Panc1 (cell line): ENCODE results near the gene LDLRAD4. TPM values are rescaled to one million over a fixed set of nuclear protein-coding genes. Genes with fewer than 3 reads are reported as not detected.
A peak's percentile ranks its signal among the peaks of the same experiment; 100 is the strongest.

ENCODE experiments used
- ATAC-seq: fragments of 200-7000 bp; cut with Tn5 transposase; 2 replicates; pipeline ENCODE4 v1.9.1; 2020; ENCODE audit warnings: mild to moderate bottlenecking, moderate library complexity
- Bru-seq: library from RNA; stranded (reverse); fragments of 400-500 nt; gene quantifications from one replicate; lab custom pipeline; 2021; lab: Mats Ljungman, UMichigan
- BruChase-seq, 2 experiments: library from RNA; stranded (reverse); fragments of 400-500 nt; gene quantifications; one replicate each; lab custom pipeline; 2021; lab: Mats Ljungman, UMichigan
- BruUV-seq: library from RNA; stranded (reverse); fragments of 400-500 nt; replicated peaks from 2 replicates; lab custom pipeline; 2021; lab: Mats Ljungman, UMichigan
- CTCF ChIA-PET: fragments of 300-600 bp; sonication (Branson Sonifier 250); formaldehyde crosslinking; loops from one replicate; lab custom pipeline; 2022; ENCODE audit warnings: antibody characterized with exemption; lab: Charles Lee
- POLR2A ChIA-PET: fragments of 300-600 bp; sonication (Branson Sonifier 250); formaldehyde crosslinking; loops from one replicate; lab custom pipeline; 2022; ENCODE audit warnings: antibody characterized with exemption; lab: Charles Lee
- DNase-seq: peaks from one replicate; pipeline ENCODE4 v3.0.0-alpha.2; 2010; ENCODE audit warnings: low read depth, low spot score
- H3K27ac ChIP-seq: 2 replicates; pipeline ENCODE4 v1.5.1; 2011; ENCODE audit warnings: mild to moderate bottlenecking, low read length, inconsistent platforms
- H3K27me3 ChIP-seq: fragments of 200-500 bp; sonication (Bioruptor generic); 2 replicates; pipeline ENCODE4 v1.6.0; 2014; ENCODE audit warnings: low read length, inconsistent platforms; ENCODE audit not compliant: control insufficient read depth, insufficient read depth
- H3K36me3 ChIP-seq: fragments of 200-500 bp; sonication (Bioruptor generic); 2 replicates; pipeline ENCODE4 v1.5.1; 2014; ENCODE audit warnings: inconsistent platforms, mild to moderate bottlenecking, low read length, moderate library complexity; ENCODE audit not compliant: control insufficient read depth, insufficient read depth
- H3K4me1 ChIP-seq: 2 replicates; pipeline ENCODE4 v1.5.1; 2011; ENCODE audit warnings: inconsistent platforms, mild to moderate bottlenecking, low read length, moderate library complexity; ENCODE audit not compliant: control insufficient read depth, insufficient read depth
- H3K4me3 ChIP-seq, 2 experiments: 2 replicates each; pipeline ENCODE4 v1.5.1; 2011 to 2012; ENCODE audit warnings: low read depth in 2 of 2, low read length in 2 of 2, mild to moderate bottlenecking in 2 of 2, inconsistent platforms in 1 of 2, moderate library complexity in 1 of 2
- H3K9me3 ChIP-seq: fragments of 200-500 bp; sonication (Bioruptor generic); 2 replicates; pipeline ENCODE4 v1.5.1; 2014; ENCODE audit warnings: low read depth, mild to moderate bottlenecking, inconsistent platforms, low read length, moderate library complexity; ENCODE audit not compliant: control insufficient read depth, insufficient read depth
- POLR2AphosphoS5 ChIP-seq: IDR thresholded peaks from 2 replicates; pipeline ENCODE4 v1.6.1; 2012; ENCODE audit warnings: mild to moderate bottlenecking, low read depth, low read length, moderate library complexity
- SIN3A ChIP-seq: IDR thresholded peaks from 2 replicates; pipeline ENCODE4 v1.6.1; 2012; ENCODE audit warnings: low read depth, mild to moderate bottlenecking, low read length, moderate library complexity, borderline replicate concordance; ENCODE audit not compliant: insufficient read depth
- TCF7L2 ChIP-seq: IDR thresholded peaks from 2 replicates; pipeline ENCODE4 v1.6.1; 2011; ENCODE audit warnings: mild to moderate bottlenecking, low read depth, low read length, inconsistent platforms
- in situ Hi-C: cut with HindIII; loops from 2 replicates; pipeline ENCODE4 v1.10.0; 2016; ENCODE audit warnings: low sequenced_read_pairs, low pct_unique_long_range_greater_than_20kb
- intact Hi-C: fragments of 100-400 bp; cut with micrococcal nuclease; formaldehyde crosslinking; loops from one replicate; pipeline ENCODE4 v1.10.0; 2022; ENCODE audit not compliant: unreplicated experiment
- long read RNA-seq: library from polyadenylated mRNA; unstranded; transcript quantifications from one replicate; pipeline ENCODE4 v2.0.0, GENCODE V29; 2021; ENCODE audit not compliant: unreplicated experiment
- polyA plus RNA-seq: library from polyadenylated mRNA; unstranded; fragments of >200 nt; gene quantifications from one replicate; pipeline ENCODE4 v1.2.1, GENCODE V29; 2012; ENCODE audit warnings: missing spikeins; ENCODE audit not compliant: insufficient read length
- total RNA-seq: library from RNA; stranded (reverse); gene quantifications from one replicate; pipeline ENCODE4 v1.2.1, GENCODE V29; 2021; ENCODE audit not compliant: unreplicated experiment
- TF ChIP-seq, protein P1 (sequence below), 2 experiments: IDR thresholded peaks; 2 replicates each; pipeline ENCODE4 v1.6.1; 2011 to 2012; ENCODE audit warnings: low read depth in 2 of 2, control low read depth in 1 of 2, low read length in 1 of 2, mild to moderate bottlenecking in 1 of 2, moderate library complexity in 1 of 2; ENCODE audit not compliant: insufficient read depth in 1 of 2
- TF ChIP-seq, protein P2 (sequence below): fragments of 450-650 bp; IDR thresholded peaks from 2 replicates; pipeline ENCODE4 v1.5.1; 2017; ENCODE audit warnings: mild to moderate bottlenecking

LDLRAD4 gene
- total RNA-seq (0.28 TPM), Bru-seq, nascent RNA (percentile 17 among the genes with signal in this experiment), BruChase-seq, experiment 1, labeled RNA remaining after a 2-hour chase (percentile 17 among the genes with signal in this experiment), BruChase-seq, experiment 2, labeled RNA remaining after a 6-hour chase (percentile 17 among the genes with signal in this experiment)
- polyA plus RNA-seq = 0.50 TPM
- long read RNA-seq = 0 reads

DNA sequence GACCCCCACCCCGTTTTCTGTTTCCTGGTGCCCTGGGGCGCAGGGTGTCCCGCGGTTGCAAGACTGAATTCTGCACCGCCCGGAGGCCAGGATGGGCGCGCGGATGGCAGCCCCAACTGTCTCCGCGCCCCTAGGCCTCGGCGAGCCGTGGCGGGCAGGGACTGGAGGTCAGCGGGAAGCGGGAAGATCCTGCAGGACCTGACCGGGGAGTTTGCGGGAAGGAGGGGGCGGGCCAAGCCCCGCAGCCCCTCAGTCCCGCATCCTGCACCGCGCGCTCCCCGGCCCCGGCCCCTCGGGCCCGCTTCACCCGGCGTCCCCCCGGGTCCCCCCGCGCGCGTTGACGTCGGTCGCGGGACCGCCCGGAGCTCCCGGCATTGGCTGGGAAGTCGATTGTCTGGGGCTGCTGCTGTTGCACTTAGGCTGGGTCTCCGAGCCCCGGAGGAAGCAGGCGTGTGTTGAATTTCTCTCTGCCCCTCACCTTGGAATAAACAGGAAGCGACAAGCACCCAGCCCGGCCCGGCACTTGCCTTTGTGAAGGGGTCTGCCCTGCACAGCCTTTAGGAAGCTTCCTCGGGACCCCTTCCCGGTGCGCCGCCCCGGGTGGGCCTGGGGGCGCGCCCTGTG, at the start of gene LDLRAD4:
Gene LDLRAD4, plus strand, starts transcription at position 393 of the 624 bp plus-strand sequence.
- intact Hi-C loops (loop anchor here (5.0 to 10.0 kb wide), 2 partner anchors 64 to 314 kb away; no protein-coding TSS in a partner anchor), in situ Hi-C loops (no loop called here)
- DNase-seq (no peak), ATAC-seq (no peak)
- Histone ChIP-seq H3K27me3 (peaks cover 31% of the 10 kb centered on the region), H3K27ac (no peak within 1 kb of the TSS), H3K36me3 (no peaks in the 10 kb centered on the region), H3K4me3 (peak within 1 kb of the TSS; percentile 29 to 39; a peak in 3 of 4 replicates), H3K9me3 (no peaks in the 10 kb centered on the region), H3K4me1 (peaks cover 3% of the 10 kb centered on the region)
- TF ChIP-seq, protein P1, sequence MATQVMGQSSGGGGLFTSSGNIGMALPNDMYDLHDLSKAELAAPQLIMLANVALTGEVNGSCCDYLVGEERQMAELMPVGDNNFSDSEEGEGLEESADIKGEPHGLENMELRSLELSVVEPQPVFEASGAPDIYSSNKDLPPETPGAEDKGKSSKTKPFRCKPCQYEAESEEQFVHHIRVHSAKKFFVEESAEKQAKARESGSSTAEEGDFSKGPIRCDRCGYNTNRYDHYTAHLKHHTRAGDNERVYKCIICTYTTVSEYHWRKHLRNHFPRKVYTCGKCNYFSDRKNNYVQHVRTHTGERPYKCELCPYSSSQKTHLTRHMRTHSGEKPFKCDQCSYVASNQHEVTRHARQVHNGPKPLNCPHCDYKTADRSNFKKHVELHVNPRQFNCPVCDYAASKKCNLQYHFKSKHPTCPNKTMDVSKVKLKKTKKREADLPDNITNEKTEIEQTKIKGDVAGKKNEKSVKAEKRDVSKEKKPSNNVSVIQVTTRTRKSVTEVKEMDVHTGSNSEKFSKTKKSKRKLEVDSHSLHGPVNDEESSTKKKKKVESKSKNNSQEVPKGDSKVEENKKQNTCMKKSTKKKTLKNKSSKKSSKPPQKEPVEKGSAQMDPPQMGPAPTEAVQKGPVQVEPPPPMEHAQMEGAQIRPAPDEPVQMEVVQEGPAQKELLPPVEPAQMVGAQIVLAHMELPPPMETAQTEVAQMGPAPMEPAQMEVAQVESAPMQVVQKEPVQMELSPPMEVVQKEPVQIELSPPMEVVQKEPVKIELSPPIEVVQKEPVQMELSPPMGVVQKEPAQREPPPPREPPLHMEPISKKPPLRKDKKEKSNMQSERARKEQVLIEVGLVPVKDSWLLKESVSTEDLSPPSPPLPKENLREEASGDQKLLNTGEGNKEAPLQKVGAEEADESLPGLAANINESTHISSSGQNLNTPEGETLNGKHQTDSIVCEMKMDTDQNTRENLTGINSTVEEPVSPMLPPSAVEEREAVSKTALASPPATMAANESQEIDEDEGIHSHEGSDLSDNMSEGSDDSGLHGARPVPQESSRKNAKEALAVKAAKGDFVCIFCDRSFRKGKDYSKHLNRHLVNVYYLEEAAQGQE (IDR thresholded peaks at IDR 0.05; ENCODE audit: insufficient read depth in 1 of 2, low read depth in 2 of 2, low read length in 1 of 2) = no peak
- TF ChIP-seq POLR2AphosphoS5 (no peak), TCF7L2 (no peak), SIN3A (no peak)
- TF ChIP-seq, protein P2, sequence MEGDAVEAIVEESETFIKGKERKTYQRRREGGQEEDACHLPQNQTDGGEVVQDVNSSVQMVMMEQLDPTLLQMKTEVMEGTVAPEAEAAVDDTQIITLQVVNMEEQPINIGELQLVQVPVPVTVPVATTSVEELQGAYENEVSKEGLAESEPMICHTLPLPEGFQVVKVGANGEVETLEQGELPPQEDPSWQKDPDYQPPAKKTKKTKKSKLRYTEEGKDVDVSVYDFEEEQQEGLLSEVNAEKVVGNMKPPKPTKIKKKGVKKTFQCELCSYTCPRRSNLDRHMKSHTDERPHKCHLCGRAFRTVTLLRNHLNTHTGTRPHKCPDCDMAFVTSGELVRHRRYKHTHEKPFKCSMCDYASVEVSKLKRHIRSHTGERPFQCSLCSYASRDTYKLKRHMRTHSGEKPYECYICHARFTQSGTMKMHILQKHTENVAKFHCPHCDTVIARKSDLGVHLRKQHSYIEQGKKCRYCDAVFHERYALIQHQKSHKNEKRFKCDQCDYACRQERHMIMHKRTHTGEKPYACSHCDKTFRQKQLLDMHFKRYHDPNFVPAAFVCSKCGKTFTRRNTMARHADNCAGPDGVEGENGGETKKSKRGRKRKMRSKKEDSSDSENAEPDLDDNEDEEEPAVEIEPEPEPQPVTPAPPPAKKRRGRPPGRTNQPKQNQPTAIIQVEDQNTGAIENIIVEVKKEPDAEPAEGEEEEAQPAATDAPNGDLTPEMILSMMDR = no peak
- ChIA-PET POLR2A (no interaction called here), CTCF (interaction anchor here (0.6 kb wide), 1 partner anchor 312 kb away, joined by 4 read pairs; no protein-coding TSS in a partner anchor)
- BruUV-seq = no TSS peak

DNA sequence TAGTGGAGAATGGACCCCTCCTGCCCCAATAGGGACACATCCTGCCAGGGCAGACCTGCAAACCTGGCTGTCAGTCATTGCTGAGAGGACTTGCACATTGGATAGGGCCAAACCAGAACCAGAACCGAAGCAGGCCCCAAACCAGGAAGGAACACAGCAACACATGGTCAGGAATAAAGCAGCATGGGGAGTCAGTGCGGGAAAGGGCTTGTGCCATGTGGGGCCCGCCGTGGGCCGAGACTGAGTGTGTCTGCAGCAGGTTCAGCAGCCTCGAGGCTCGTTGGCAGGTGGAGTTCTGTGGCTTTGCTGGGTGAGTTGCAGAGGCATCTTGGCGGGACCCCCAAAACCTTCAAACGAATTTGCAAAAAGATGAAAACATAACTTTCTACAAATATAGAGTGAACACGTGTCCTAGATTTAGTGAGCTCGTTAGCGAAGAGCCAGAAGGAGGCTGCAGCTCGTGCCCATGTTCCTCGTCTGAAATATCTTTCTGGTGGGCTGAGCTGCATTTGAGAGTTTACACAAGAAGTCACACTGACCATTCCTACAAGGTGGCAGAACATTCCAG, 44.9 kb upstream of the LDLRAD4 start:
- in situ Hi-C loops = no loop called here
- H3K36me3 ChIP-seq = no peaks in the 10 kb centered on the region
- H3K27me3 ChIP-seq = no peaks in the 10 kb centered on the region
- no peak overlapping the region for H3K4me3 ChIP-seq
- no peaks in the 10 kb centered on the region for H3K9me3 ChIP-seq
- no peak for TF ChIP-seq TCF7L2
- TF ChIP-seq, protein P1 (IDR thresholded peaks at IDR 0.05; ENCODE audit: insufficient read depth in 1 of 2, low read depth in 2 of 2, low read length in 1 of 2) = no peak
- TF ChIP-seq, protein P2 = no peak
- ATAC-seq = no peak
- no peak for DNase-seq
- POLR2A ChIA-PET = interaction anchor here (0.6 kb wide), 1 partner anchor 245 kb away, joined by 3 read pairs; no protein-coding TSS in a partner anchor
- BruUV-seq = no TSS peak
- no peak overlapping the region for H3K27ac ChIP-seq
- intact Hi-C loops = no loop called here
- CTCF ChIA-PET = interaction anchor here (0.6 kb wide), 1 partner anchor 555 kb away, joined by 11 read pairs; no protein-coding TSS in a partner anchor
- H3K4me1 ChIP-seq = no peaks in the 10 kb centered on the region; the same call in 1 of the 2 replicates
